NCI-H82 (cell line): ENCODE results near the gene BLID.
A peak's percentile ranks its signal among the peaks of the same experiment; 100 is the strongest.

ENCODE experiments used
- DNase-seq: peaks from one replicate; lab custom pipeline; 2025; lab: John Stamatoyannopoulos, UW

BLID gene

GRCh38 chr11:122115524-122116379, at the start of gene BLID:
Gene BLID, minus strand, starts transcription at chr11:122116215. Its CDS starts 293 bp downstream, at chr11:122115922.
- peak; percentile 36 for DNase-seq

GRCh38 chr11:122163053-122163819, 47.2 kb upstream of the BLID start:
- no peak for DNase-seq

- no peak for DNase-seq
Observed at GRCh38 chr11:122162095-122162494, 46.1 kb upstream of the BLID start.

DNA sequence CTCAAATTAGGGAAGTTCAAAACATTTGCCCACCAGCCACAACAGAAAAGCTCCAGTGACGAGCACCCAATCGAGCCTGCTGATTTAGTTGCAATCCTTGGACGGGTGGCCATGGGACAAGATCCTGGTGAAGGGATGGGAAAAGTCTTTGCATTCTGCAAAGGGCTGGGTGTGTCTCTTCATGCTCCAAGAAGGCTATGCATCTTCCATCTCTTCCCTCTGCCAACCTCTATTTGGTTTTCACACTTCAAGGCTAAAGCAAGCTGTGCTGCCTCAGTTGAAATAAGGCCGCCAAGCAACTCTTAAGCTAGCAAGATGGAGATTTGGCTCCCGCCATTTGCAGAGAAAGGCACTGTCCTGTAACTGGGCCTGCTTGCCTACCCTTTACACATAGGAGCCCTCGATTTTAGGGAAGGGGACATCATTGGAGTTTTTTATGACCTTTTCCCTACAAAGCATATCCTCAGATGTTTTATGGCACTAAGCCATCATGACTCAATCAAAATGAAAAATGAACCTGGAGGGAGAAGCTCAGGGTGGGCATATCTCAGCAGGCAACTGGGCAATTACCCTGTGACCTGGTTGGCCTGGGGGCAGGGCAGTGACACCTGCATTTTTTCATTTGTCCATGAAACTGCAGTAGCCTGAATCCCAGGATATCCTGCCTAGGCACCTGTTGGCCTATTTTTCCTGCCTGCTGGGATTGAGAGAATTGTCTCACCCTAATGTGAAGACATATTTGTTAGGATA, 45.0 kb upstream of the BLID start:
- no peak for DNase-seq

DNA sequence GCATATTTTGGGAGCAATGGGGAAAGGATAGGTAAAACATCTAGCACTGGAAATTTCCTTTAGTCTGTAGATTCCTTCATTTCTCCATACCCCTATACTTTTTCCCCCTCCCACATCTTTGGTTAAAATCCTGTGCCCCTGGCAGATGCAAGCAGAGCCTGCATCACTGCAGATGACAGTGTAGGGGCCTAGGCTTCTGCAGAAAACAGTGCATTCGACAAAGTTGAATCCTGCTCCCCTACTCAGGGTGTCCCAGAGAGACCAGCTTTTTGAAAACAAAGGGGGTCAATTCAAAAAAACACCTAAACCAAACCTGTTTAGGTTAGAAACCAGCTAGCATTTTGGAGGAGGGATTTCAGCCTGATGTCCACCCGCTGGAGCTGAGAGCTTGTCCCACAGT, 43.8 kb upstream of the BLID start:
- no peak for DNase-seq

DNA sequence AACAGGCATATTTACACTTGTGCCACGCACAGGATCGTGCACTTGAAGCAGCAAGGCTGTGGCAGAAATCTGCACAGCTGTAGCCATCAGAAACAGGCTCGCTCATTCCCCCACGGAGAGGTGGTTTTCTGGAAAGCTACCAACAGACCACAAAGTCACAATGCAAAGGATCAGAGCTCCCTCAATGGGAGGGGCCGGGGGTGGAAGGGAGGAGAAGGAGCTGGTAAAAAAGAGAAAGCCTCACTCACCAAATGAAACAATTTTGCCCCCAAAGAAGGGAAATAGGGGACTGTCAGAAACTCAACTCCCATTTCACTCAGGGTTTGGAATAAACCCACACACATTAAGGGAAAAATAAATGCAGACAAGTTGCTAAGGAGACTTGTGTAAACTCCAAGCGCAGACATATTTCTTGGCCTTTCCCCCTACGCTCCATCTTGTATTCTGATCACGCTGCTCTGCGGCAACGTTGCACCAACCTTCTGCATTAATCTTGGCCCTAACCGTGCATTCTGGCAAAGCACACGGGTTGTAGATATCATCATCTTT, 43.2 kb upstream of the BLID start:
- DNase-seq = no peak

- DNase-seq = no peak
Observed at GRCh38 chr11:122158171-122158570, 42.2 kb upstream of the BLID start.

GRCh38 chr11:122157653-122158161, 41.7 kb upstream of the BLID start:
- no peak for DNase-seq

GRCh38 chr11:122156940-122157382, 40.9 kb upstream of the BLID start:
- no peak for DNase-seq

GRCh38 chr11:122155765-122156527, 39.9 kb upstream of the BLID start:
- DNase-seq = no peak

GRCh38 chr11:122154994-122155393, 39.0 kb upstream of the BLID start:
- no peak for DNase-seq

DNA sequence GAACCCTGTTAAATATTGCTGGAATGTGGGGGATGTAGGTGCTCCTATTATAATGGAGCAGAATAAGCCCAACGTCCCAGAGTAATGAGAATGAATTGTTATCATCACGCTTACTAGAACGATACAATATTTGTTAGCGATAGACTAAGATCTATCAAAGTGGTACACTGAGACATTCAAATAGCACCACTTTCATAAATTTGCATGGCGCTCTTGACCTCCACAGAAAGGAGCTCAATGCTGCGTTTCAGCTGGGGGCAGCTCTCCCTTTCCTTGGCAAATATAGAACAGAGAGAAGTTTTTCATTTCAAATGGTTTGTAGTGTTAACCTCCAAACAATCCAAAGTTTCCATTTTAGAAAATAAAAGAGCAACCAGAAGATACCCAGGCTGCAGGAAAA, 38.2 kb upstream of the BLID start:
- DNase-seq = no peak

- no peak for DNase-seq
Observed at GRCh38 chr11:122153746-122154145, 37.7 kb upstream of the BLID start.

DNA sequence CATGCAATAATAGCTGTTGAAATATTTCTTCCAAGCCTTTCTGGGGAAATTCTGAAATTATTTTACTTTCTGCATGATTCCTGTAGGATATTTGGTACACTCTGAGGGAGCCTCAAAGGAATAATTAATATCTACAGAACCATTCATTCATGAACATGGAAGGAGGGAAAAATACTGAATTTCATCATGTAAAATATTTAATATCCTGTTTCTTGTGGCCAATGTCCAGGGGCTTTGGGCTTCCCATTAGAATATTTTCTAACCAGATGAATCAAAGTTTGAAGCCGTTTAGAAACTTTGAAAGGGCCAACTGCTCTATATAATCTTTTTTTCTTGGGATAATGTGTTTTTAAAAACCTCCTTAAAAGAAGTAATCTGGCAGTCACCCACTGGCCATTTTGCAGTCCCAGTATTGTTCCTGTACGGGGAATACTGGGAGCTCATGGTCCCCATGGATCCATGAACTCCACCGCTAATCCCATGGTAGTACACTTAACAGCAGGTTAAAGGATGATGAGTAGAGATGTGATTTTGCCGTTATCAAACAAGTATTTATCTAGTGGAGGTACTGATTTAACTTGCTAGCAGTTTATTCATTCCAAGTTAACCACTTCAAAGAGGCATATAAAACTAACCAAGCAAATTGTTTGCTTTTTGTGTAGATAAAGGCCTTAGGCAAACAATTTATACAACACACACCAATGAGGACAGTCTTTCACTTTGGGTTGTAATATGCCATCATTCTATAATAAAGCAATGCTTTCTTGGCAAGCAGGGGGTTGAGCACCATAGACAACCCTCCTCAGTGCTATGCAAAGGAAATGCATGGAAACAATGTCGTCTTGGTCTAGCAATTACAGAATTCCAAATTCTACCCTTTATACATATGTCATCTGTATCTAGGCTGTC, 34.5 kb upstream of the BLID start:
- no peak for DNase-seq

DNA sequence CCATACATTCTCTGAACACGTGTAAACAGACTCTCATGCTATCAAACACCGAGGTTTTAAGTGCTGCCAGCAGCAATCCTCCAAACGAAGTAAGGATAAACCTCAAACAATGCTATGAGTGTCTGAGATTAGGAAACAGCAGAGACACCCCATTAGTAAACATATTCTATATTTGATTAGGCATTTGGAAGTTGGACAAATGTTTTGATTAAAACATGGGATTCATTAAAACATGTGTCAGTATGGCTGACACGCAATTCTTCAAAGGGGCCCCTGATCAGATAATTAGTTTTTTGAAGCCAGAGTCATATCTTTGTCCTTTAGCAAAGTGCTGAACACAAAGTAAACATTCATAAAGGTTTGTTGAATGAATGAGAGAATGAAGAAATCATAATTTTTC, 33.2 kb upstream of the BLID start:
- no peak for DNase-seq

GRCh38 chr11:122146475-122146874, 30.5 kb upstream of the BLID start:
- no peak for DNase-seq

GRCh38 chr11:122145715-122146274, 29.8 kb upstream of the BLID start:
- no peak for DNase-seq

DNA sequence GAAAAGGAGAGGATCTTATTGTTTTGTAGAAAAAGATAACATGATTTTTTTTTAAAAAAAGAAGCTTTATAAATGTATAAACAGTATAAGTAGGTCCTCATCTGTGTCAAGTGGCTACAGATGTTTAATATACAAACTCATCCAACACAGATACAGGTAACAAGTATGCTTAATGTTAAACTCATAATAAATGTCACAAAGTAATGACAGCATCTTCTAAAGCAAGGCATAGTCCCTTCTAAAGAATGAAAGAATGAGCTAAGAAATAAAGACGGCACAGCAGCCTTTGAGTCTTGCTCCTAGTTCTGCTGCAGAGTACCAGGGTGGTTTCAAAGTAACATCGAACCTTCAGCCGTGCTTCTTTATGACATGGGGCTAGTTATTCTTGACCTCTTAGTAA, 28.7 kb upstream of the BLID start:
- DNase-seq = no peak

DNA sequence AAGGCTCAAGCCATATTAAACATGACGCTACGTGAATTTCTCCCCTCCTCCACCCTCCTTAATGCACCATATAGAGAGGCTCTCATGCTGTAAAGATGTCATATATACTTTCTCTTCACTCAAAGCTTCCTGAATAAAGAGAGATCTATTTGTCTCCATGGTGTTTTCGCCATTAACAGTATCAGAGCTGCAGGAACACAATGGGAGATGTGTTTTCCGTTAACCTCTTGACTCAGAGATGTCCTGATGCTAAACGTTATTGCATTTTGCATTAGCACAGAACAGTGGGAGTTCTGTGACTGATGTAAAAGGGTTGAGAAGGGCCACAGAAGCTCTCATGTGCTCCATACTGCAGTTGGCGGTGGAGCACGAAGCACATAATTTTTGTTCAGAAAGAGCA, 25.7 kb upstream of the BLID start:
- DNase-seq = no peak

GRCh38 chr11:122140500-122140899, 24.5 kb upstream of the BLID start:
- DNase-seq = no peak
